ENCODE results near the gene BGLAP. TPM values are rescaled to one million over a fixed set of nuclear protein-coding genes. Genes with fewer than 3 reads are reported as not detected.
A peak's percentile ranks its signal among the peaks of the same experiment; 100 is the strongest.

BGLAP gene
- total RNA-seq, 1 donor from 2014 or later = 0.66 TPM

- H3K27ac ChIP-seq (ENCODE audit: low read depth, low read length) = no peak overlapping the region
- H3K9me3 Mint-ChIP-seq (ENCODE audit: unreplicated experiment) = no peaks in the 10 kb centered on the region
- FAIRE-seq = no peak
- H3K9me3 ChIP-seq (ENCODE audit: insufficient read depth, low read depth, low read length) = no peaks in the 10 kb centered on the region
- DNase-seq (ENCODE audit: low read depth) = no peak
- peaks cover 14% of the 10 kb centered on the region for H4K20me1 ChIP-seq (ENCODE audit: insufficient read depth, low read length)
- H3K4me3 Mint-ChIP-seq (ENCODE audit: unreplicated experiment) = no peak overlapping the region
- no peak overlapping the region for H2AFZ ChIP-seq (ENCODE audit: low read depth, low read length)
- peaks cover 10% of the 10 kb centered on the region for H3K36me3 ChIP-seq (ENCODE audit: insufficient read depth, low read length)
- peak overlapping the region; percentile 80 for H3K4me2 ChIP-seq (ENCODE audit: low read length)
- H3K4me1 ChIP-seq (ENCODE audit: insufficient read depth, low read length) = peaks cover 22% of the 10 kb centered on the region
- TF ChIP-seq CTCF (IDR thresholded peaks at IDR 0.05; ENCODE audit: insufficient read depth, low read depth, low read length) (no peak), EZH2 (IDR thresholded peaks at IDR 0.05; ENCODE audit: insufficient read depth, low read length) (no peak)
- H3K79me2 ChIP-seq (ENCODE audit: insufficient read depth, low read length) = no peaks in the 10 kb centered on the region
- H3K9ac ChIP-seq (ENCODE audit: low read length) = peak overlapping the region; percentile 27
- H3K27ac Mint-ChIP-seq (ENCODE audit: unreplicated experiment) = no peak overlapping the region
- peaks cover 2% of the 10 kb centered on the region for H3K27me3 ChIP-seq (ENCODE audit: insufficient read depth, low read length)
- peak overlapping the region; percentile 14 for H3K4me3 ChIP-seq (ENCODE audit: insufficient read depth, low read depth, low read length)
- no peaks in the 10 kb centered on the region for H3K36me3 Mint-ChIP-seq (ENCODE audit: low read depth, unreplicated experiment)
- peaks cover 3% of the 10 kb centered on the region for H3K4me1 Mint-ChIP-seq (ENCODE audit: low read depth, unreplicated experiment)
- H3K27me3 Mint-ChIP-seq (ENCODE audit: low read depth, unreplicated experiment) = peaks cover 5% of the 10 kb centered on the region
These were observed 4.3 kb downstream of the BGLAP start for GRCh38 chr1:156246241-156246780.

GRCh38 chr1:156246781-156247459 lies 4.9 kb downstream of the BGLAP start:
- Mint-ChIP-seq H3K27ac (ENCODE audit: unreplicated experiment) (no peak overlapping the region), H3K27me3 (ENCODE audit: low read depth, unreplicated experiment) (peaks cover 5% of the 10 kb centered on the region), H3K9me3 (ENCODE audit: unreplicated experiment) (no peaks in the 10 kb centered on the region), H3K4me3 (ENCODE audit: unreplicated experiment) (no peak overlapping the region), H3K4me1 (ENCODE audit: low read depth, unreplicated experiment) (peaks cover 3% of the 10 kb centered on the region), H3K36me3 (ENCODE audit: low read depth, unreplicated experiment) (no peaks in the 10 kb centered on the region)
- H3K9ac ChIP-seq (ENCODE audit: low read length) = no peak overlapping the region
- H3K4me2 ChIP-seq (ENCODE audit: low read length) = no peak overlapping the region
- H3K79me2 ChIP-seq (ENCODE audit: insufficient read depth, low read length) = no peaks in the 10 kb centered on the region
- peaks cover 16% of the 10 kb centered on the region for H3K4me1 ChIP-seq (ENCODE audit: insufficient read depth, low read length)
- peaks cover 12% of the 10 kb centered on the region for H4K20me1 ChIP-seq (ENCODE audit: insufficient read depth, low read length)
- peaks cover 2% of the 10 kb centered on the region for H3K27me3 ChIP-seq (ENCODE audit: insufficient read depth, low read length)
- no peak for TF ChIP-seq EZH2 (IDR thresholded peaks at IDR 0.05; ENCODE audit: insufficient read depth, low read length)
- H3K27ac ChIP-seq (ENCODE audit: low read depth, low read length) = no peak overlapping the region
- H3K9me3 ChIP-seq (ENCODE audit: insufficient read depth, low read depth, low read length) = no peaks in the 10 kb centered on the region
- no peak for FAIRE-seq
- H3K36me3 ChIP-seq (ENCODE audit: insufficient read depth, low read length) = peaks cover 17% of the 10 kb centered on the region
- DNase-seq (ENCODE audit: low read depth) = no peak
- no peak overlapping the region for H2AFZ ChIP-seq (ENCODE audit: low read depth, low read length)
- no peak overlapping the region for H3K4me3 ChIP-seq (ENCODE audit: insufficient read depth, low read depth, low read length)

GRCh38 chr1:156247460-156248322 lies 5.7 kb downstream of the BGLAP start, which contains the start of gene PAQR6:
Gene PAQR6 (minus strand): TSS chr1:156248056. CDS start chr1:156246731, 1,325 bp downstream.
- peaks cover 19% of the 10 kb centered on the region for H4K20me1 ChIP-seq (ENCODE audit: insufficient read depth, low read length)
- H3K9me3 ChIP-seq (ENCODE audit: insufficient read depth, low read depth, low read length) = no peaks in the 10 kb centered on the region
- Mint-ChIP-seq H3K27me3 (ENCODE audit: low read depth, unreplicated experiment) (peaks cover 5% of the 10 kb centered on the region), H3K36me3 (ENCODE audit: low read depth, unreplicated experiment) (peaks cover 2% of the 10 kb centered on the region), H3K4me3 (ENCODE audit: unreplicated experiment) (no peak within 1 kb of the TSS), H3K4me1 (ENCODE audit: low read depth, unreplicated experiment) (peaks cover 3% of the 10 kb centered on the region), H3K9me3 (ENCODE audit: unreplicated experiment) (no peaks in the 10 kb centered on the region), H3K27ac (ENCODE audit: unreplicated experiment) (no peak within 1 kb of the TSS)
- TF ChIP-seq CTCF (IDR thresholded peaks at IDR 0.05; ENCODE audit: insufficient read depth, low read depth, low read length) = no peak
- FAIRE-seq (no peak), DNase-seq (ENCODE audit: low read depth) (no peak)
- no peak within 1 kb of the TSS for H2AFZ ChIP-seq (ENCODE audit: low read depth, low read length)
- H3K4me3 ChIP-seq (ENCODE audit: insufficient read depth, low read depth, low read length) = no peak within 1 kb of the TSS
- H3K27ac ChIP-seq (ENCODE audit: low read depth, low read length) = no peak within 1 kb of the TSS
- no peak within 1 kb of the TSS for H3K9ac ChIP-seq (ENCODE audit: low read length)
- peaks cover 2% of the 10 kb centered on the region for H3K27me3 ChIP-seq (ENCODE audit: insufficient read depth, low read length)
- H3K79me2 ChIP-seq (ENCODE audit: insufficient read depth, low read length) = no peaks in the 10 kb centered on the region
- H3K36me3 ChIP-seq (ENCODE audit: insufficient read depth, low read length) = peaks cover 24% of the 10 kb centered on the region
- no peak within 1 kb of the TSS for H3K4me2 ChIP-seq (ENCODE audit: low read length)
- peaks cover 12% of the 10 kb centered on the region for H3K4me1 ChIP-seq (ENCODE audit: insufficient read depth, low read length)
